GM19238 (cell line): ENCODE data around the gene PSPH.

Source experiments
- DNase-seq: peaks from one replicate; pipeline ENCODE4 v3.0.0; 2011; ENCODE audit warnings: low spot score; ENCODE audit not compliant: insufficient read length

Gene PSPH

GRCh38 chr7:56007167-56007652 is 44.0 kb downstream of the PSPH start:
- no peak for DNase-seq

GRCh38 chr7:56003749-56004148 is 47.5 kb downstream of the PSPH start:
- no peak for DNase-seq

GRCh38 chr7:55996856-55997500 is 54.3 kb downstream of the PSPH start:
- no peak for DNase-seq

- DNase-seq = no peak
Measured at GRCh38 chr7:55992346-55992745, 58.9 kb downstream of the PSPH start.

- no peak for DNase-seq
Measured at GRCh38 chr7:55983537-55983936, 67.7 kb downstream of the PSPH start.

GRCh38 chr7:55980266-55980665 is 71.0 kb downstream of the PSPH start:
- no peak for DNase-seq

- no peak for DNase-seq
Measured at GRCh38 chr7:55977831-55978230, 73.4 kb downstream of the PSPH start.

- DNase-seq = no peak
Measured at GRCh38 chr7:55975988-55976633, 75.1 kb downstream of the PSPH start.

GRCh38 chr7:55973747-55974250 is 77.4 kb downstream of the PSPH start:
- no peak for DNase-seq

- no peak for DNase-seq
Measured at GRCh38 chr7:55970978-55971377, 80.3 kb downstream of the PSPH start.

- no peak for DNase-seq
Measured at GRCh38 chr7:55970561-55970960, 80.7 kb downstream of the PSPH start.

- no peak for DNase-seq
Measured at GRCh38 chr7:55969391-55969790, 81.9 kb downstream of the PSPH start.

GRCh38 chr7:55966851-55967250 is 84.4 kb downstream of the PSPH start:
- DNase-seq = no peak

GRCh38 chr7:55965805-55966421 is 85.3 kb downstream of the PSPH start:
- DNase-seq = no peak

GRCh38 chr7:55965100-55965470 is 86.2 kb downstream of the PSPH start:
- DNase-seq = no peak

GRCh38 chr7:55964261-55965099 is 86.8 kb downstream of the PSPH start, which contains the start of gene NIPSNAP2:
Gene NIPSNAP2, plus strand, starts transcription at chr7:55964585. Its CDS starts 25 bp downstream, at chr7:55964610.
- DNase-seq = peak; percentile 81

- no peak for DNase-seq
Measured at GRCh38 chr7:55963584-55964168, 87.6 kb downstream of the PSPH start.

- DNase-seq = no peak
Measured at GRCh38 chr7:55962014-55962413, 89.2 kb downstream of the PSPH start.
